Keratinocyte (primary cell): ENCODE data around the gene PRKAR2B.

Experiments
- EZH2 ChIP-seq: IDR thresholded peaks from one replicate; pipeline ENCODE4 v1.6.1; 2012; ENCODE audit warnings: inconsistent platforms, mild to moderate bottlenecking, low read length, moderate library complexity
- TF ChIP-seq, protein P1 (sequence below), 3 experiments: IDR thresholded peaks in 1 of 3; conservative IDR thresholded peaks in 1 of 3; optimal IDR thresholded peaks in 1 of 3; 2 replicates in 2 of 3; 3 replicates in 1 of 3; pipeline versions ENCODE3 to v1.5.1; 2011; ENCODE audit warnings: low read length in 3 of 3, mild to moderate bottlenecking in 3 of 3, moderate library complexity in 2 of 3, control low read depth in 1 of 3, inconsistent platforms in 1 of 3; ENCODE audit not compliant: insufficient read depth in 2 of 3; ENCODE audit errors: extremely low read depth in 1 of 3

DNA sequence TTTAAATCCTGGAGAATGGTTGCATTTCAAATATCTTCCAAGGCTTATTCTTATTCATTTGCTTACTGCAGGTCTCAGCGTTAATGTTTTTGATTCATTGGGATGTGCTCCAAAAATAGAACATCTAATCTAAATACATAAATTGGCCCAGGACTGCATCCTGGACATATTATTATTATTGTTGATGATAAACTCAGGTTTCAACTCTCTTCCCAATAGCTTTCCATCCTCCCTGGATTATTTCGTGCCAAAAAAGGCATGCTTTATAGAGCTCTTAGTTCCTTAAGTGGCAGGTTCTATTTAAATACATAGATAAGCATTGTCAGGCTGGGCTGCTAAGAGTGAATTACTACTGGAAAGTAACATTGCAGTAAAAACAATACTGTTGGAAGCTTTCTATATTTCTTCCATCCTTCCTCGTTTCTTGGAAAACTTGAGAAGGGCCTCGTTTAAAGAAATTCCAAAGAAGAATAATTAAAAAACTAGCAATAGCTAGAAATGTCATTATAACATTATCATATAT is 14.7 kb upstream of the PRKAR2B start:
- no peak for TF ChIP-seq EZH2
- TF ChIP-seq, protein P1, sequence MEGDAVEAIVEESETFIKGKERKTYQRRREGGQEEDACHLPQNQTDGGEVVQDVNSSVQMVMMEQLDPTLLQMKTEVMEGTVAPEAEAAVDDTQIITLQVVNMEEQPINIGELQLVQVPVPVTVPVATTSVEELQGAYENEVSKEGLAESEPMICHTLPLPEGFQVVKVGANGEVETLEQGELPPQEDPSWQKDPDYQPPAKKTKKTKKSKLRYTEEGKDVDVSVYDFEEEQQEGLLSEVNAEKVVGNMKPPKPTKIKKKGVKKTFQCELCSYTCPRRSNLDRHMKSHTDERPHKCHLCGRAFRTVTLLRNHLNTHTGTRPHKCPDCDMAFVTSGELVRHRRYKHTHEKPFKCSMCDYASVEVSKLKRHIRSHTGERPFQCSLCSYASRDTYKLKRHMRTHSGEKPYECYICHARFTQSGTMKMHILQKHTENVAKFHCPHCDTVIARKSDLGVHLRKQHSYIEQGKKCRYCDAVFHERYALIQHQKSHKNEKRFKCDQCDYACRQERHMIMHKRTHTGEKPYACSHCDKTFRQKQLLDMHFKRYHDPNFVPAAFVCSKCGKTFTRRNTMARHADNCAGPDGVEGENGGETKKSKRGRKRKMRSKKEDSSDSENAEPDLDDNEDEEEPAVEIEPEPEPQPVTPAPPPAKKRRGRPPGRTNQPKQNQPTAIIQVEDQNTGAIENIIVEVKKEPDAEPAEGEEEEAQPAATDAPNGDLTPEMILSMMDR (optimal IDR thresholded peaks at IDR 0.05 in 1 of 3, IDR thresholded peaks at IDR 0.05 in 1 of 3, conservative IDR thresholded peaks at IDR 0.05 in 1 of 3; ENCODE audit: extremely low read depth in 1 of 3, insufficient read depth in 2 of 3, low read length in 3 of 3): no peak
